Measurements from ENCODE around the gene ANGPTL8.

The ANGPTL8 gene

GRCh38 chr19:11286312-11286974 lies 47.0 kb downstream of the ANGPTL8 start:
- TF ChIP-seq CTCF (IDR thresholded peaks at IDR 0.05; ENCODE audit: low read depth, low read length, poor library complexity, severe bottlenecking) (no peak), EZH2phosphoT487 (IDR thresholded peaks at IDR 0.05; ENCODE audit: borderline replicate concordance, low read length) (no peak)

GRCh38 chr19:11288349-11288748 lies 48.9 kb downstream of the ANGPTL8 start:
- no peaks in the 10 kb centered on the region for H3K79me2 ChIP-seq (ENCODE audit: control insufficient read depth, low read length)
- H3K36me3 ChIP-seq (ENCODE audit: control insufficient read depth, low read length), result no peaks in the 10 kb centered on the region
- H3K4me2 ChIP-seq (ENCODE audit: low read length), result no peak overlapping the region
- no peaks in the 10 kb centered on the region for H3K9me3 ChIP-seq (ENCODE audit: control insufficient read depth, insufficient read depth, low read length)
- no peaks in the 10 kb centered on the region for H3K9me2 ChIP-seq (replicated peaks; ENCODE audit: control insufficient read depth, low read length)
- no peak overlapping the region for H3K27ac ChIP-seq (ENCODE audit: low read depth, low read length)
- peaks cover 3% of the 10 kb centered on the region; the same call in 1 of the 2 replicates for H3K4me1 ChIP-seq (ENCODE audit: control insufficient read depth, low read length)
- H3K4me3 ChIP-seq (ENCODE audit: low read length), result no peak overlapping the region
- no peak for TF ChIP-seq EZH2phosphoT487 (IDR thresholded peaks at IDR 0.05; ENCODE audit: borderline replicate concordance, low read length)
- TF ChIP-seq CTCF (IDR thresholded peaks at IDR 0.05; ENCODE audit: low read depth, low read length, poor library complexity, severe bottlenecking), result peak; percentile 26
- H4K20me1 ChIP-seq (ENCODE audit: control insufficient read depth, insufficient read depth, low read depth, low read length), result no peaks in the 10 kb centered on the region
- no peaks in the 10 kb centered on the region for H3K27me3 ChIP-seq (ENCODE audit: control insufficient read depth, low read length)
- H3F3A ChIP-seq (ENCODE audit: control insufficient read depth, insufficient read depth), result no peaks in the 10 kb centered on the region

More at GRCh38 chr19:11286312-11286974, 47.0 kb downstream of the ANGPTL8 start:
- no peak overlapping the region for H3K27ac ChIP-seq (ENCODE audit: low read depth, low read length)
- no peaks in the 10 kb centered on the region for H3K79me2 ChIP-seq (ENCODE audit: control insufficient read depth, low read length)
- no peaks in the 10 kb centered on the region for H3K9me2 ChIP-seq (replicated peaks; ENCODE audit: control insufficient read depth, low read length)
- no peak overlapping the region for H3K4me2 ChIP-seq (ENCODE audit: low read length)
- no peaks in the 10 kb centered on the region for H4K20me1 ChIP-seq (ENCODE audit: control insufficient read depth, insufficient read depth, low read depth, low read length)
- H3K27me3 ChIP-seq (ENCODE audit: control insufficient read depth, low read length), result no peaks in the 10 kb centered on the region
- H3K36me3 ChIP-seq (ENCODE audit: control insufficient read depth, low read length), result no peaks in the 10 kb centered on the region
- H3K9me3 ChIP-seq (ENCODE audit: control insufficient read depth, insufficient read depth, low read length), result no peaks in the 10 kb centered on the region
- no peak overlapping the region for H3K4me3 ChIP-seq (ENCODE audit: low read length)
- peaks cover 3% of the 10 kb centered on the region; the same call in 1 of the 2 replicates for H3K4me1 ChIP-seq (ENCODE audit: control insufficient read depth, low read length)
- no peaks in the 10 kb centered on the region for H3F3A ChIP-seq (ENCODE audit: control insufficient read depth, insufficient read depth)

DNA sequence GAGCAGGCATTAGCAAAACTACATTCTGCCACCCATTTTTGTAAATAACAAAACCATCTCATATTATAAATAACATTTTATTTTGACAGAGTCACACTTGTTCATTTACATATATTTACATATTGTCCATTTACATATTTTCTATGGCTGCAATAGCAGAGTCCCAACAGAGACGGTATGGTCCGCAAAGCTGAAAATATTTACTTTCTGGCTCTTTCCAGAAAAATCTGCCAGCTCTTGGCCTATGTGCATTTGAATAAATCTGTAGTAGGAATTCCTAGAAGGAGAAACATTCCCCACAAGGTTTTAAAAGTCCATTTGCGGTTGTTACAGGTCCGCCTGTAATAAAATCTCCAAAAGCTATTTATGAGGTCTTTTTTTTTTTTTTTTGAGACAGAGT lies 50.8 kb downstream of the ANGPTL8 start:
- no peaks in the 10 kb centered on the region for H3K27me3 ChIP-seq (ENCODE audit: control insufficient read depth, low read length)
- no peaks in the 10 kb centered on the region for H3F3A ChIP-seq (ENCODE audit: control insufficient read depth, insufficient read depth)
- no peak overlapping the region for H3K4me2 ChIP-seq (ENCODE audit: low read length)
- peaks cover 11% of the 10 kb centered on the region for H3K4me1 ChIP-seq (ENCODE audit: control insufficient read depth, low read length)
- H3K79me2 ChIP-seq (ENCODE audit: control insufficient read depth, low read length), result no peaks in the 10 kb centered on the region
- H3K4me3 ChIP-seq (ENCODE audit: low read length), result no peak overlapping the region
- H3K9me3 ChIP-seq (ENCODE audit: control insufficient read depth, insufficient read depth, low read length), result no peaks in the 10 kb centered on the region
- TF ChIP-seq EZH2phosphoT487 (IDR thresholded peaks at IDR 0.05; ENCODE audit: borderline replicate concordance, low read length) (no peak), CTCF (IDR thresholded peaks at IDR 0.05; ENCODE audit: low read depth, low read length, poor library complexity, severe bottlenecking) (no peak)
- no peaks in the 10 kb centered on the region for H3K9me2 ChIP-seq (replicated peaks; ENCODE audit: control insufficient read depth, low read length)
- H3K27ac ChIP-seq (ENCODE audit: low read depth, low read length), result no peak overlapping the region
- no peaks in the 10 kb centered on the region for H3K36me3 ChIP-seq (ENCODE audit: control insufficient read depth, low read length)
- H4K20me1 ChIP-seq (ENCODE audit: control insufficient read depth, insufficient read depth, low read depth, low read length), result no peaks in the 10 kb centered on the region
